Activated CD4-positive, alpha-beta T cell treated with anti-CD3 and anti-CD28 coated beads, Interleukin-2, amount 10 ng/mL, durations not matched to agents 24 days and 14 days (primary cell): ENCODE data around the gene PKDREJ. TPM values are rescaled to one million over a fixed set of nuclear protein-coding genes. Genes with fewer than 3 reads are reported as not detected.

Experiments
- DNase-seq: peaks from one replicate; pipeline ENCODE4 v3.0.0; 2022
- H3K27ac Mint-ChIP-seq: one replicate; pipeline ENCODE4 v1.8.0; 2022; ENCODE audit warnings: mild to moderate bottlenecking, mixed read lengths
- H3K27me3 Mint-ChIP-seq: one replicate; pipeline ENCODE4 v1.8.0; 2022; ENCODE audit warnings: mixed read lengths
- H3K36me3 Mint-ChIP-seq: one replicate; pipeline ENCODE4 v1.8.0; 2022; ENCODE audit warnings: low read depth, mild to moderate bottlenecking, mixed read lengths
- H3K4me1 Mint-ChIP-seq: one replicate; pipeline ENCODE4 v1.8.0; 2021; ENCODE audit warnings: mixed read lengths
- H3K4me3 Mint-ChIP-seq: one replicate; pipeline ENCODE4 v1.8.0; 2022; ENCODE audit warnings: mild to moderate bottlenecking, moderate library complexity, mixed read lengths
- H3K9me3 Mint-ChIP-seq: one replicate; pipeline ENCODE4 v1.8.0; 2021; ENCODE audit warnings: mixed read lengths
- intact Hi-C: fragments of 100-400 bp; cut with micrococcal nuclease; formaldehyde crosslinking; loops from one replicate; pipeline ENCODE4 v1.15.1; 2023
- total RNA-seq: library from RNA; stranded (reverse); gene quantifications from 2 replicates; pipeline ENCODE4 v1.2.3, GENCODE V29; 2022

Gene PKDREJ
- total RNA-seq, 1 donor from 2014 or later = not detected

- peaks cover 6% of the 10 kb centered on the region for H3K4me1 Mint-ChIP-seq
- no peaks in the 10 kb centered on the region for H3K27me3 Mint-ChIP-seq
- peaks cover 4% of the 10 kb centered on the region for H3K9me3 Mint-ChIP-seq
- intact Hi-C loops = no loop called here
- peaks cover 24% of the 10 kb centered on the region for H3K36me3 Mint-ChIP-seq
- no peak overlapping the region for H3K4me3 Mint-ChIP-seq
- H3K27ac Mint-ChIP-seq = no peak overlapping the region
- no peak for DNase-seq
These were observed 38.2 kb downstream of the PKDREJ start for GRCh38 chr22:46224898-46225290.

- no peak overlapping the region for H3K27ac Mint-ChIP-seq
- H3K9me3 Mint-ChIP-seq = peaks cover 4% of the 10 kb centered on the region
- no peak for DNase-seq
- no peak overlapping the region for H3K4me3 Mint-ChIP-seq
- no peaks in the 10 kb centered on the region for H3K27me3 Mint-ChIP-seq
- peaks cover 28% of the 10 kb centered on the region for H3K36me3 Mint-ChIP-seq
- peaks cover 13% of the 10 kb centered on the region for H3K4me1 Mint-ChIP-seq
- intact Hi-C loops = no loop called here
These were observed 38.9 kb downstream of the PKDREJ start for GRCh38 chr22:46224044-46224897.

- peaks cover 4% of the 10 kb centered on the region for H3K9me3 Mint-ChIP-seq
- H3K36me3 Mint-ChIP-seq = peaks cover 35% of the 10 kb centered on the region
- H3K4me1 Mint-ChIP-seq = peaks cover 14% of the 10 kb centered on the region
- no peak for DNase-seq
- H3K27ac Mint-ChIP-seq = peak overlapping the region; percentile 93
- no peak overlapping the region for H3K4me3 Mint-ChIP-seq
- H3K27me3 Mint-ChIP-seq = no peaks in the 10 kb centered on the region
- intact Hi-C loops = no loop called here
These were observed 42.2 kb downstream of the PKDREJ start for GRCh38 chr22:46220921-46221320.

GRCh38 chr22:46219636-46220035 lies 43.5 kb downstream of the PKDREJ start:
- Mint-ChIP-seq H3K36me3 (peaks cover 31% of the 10 kb centered on the region), H3K9me3 (no peaks in the 10 kb centered on the region), H3K4me1 (peaks cover 14% of the 10 kb centered on the region), H3K27me3 (no peaks in the 10 kb centered on the region), H3K4me3 (no peak overlapping the region), H3K27ac (peak overlapping the region; percentile 55)
- DNase-seq = peak; percentile 80
- intact Hi-C loops = no loop called here

- H3K36me3 Mint-ChIP-seq = peaks cover 55% of the 10 kb centered on the region
- no peaks in the 10 kb centered on the region for H3K27me3 Mint-ChIP-seq
- intact Hi-C loops = no loop called here
- peaks cover 13% of the 10 kb centered on the region for H3K9me3 Mint-ChIP-seq
- no peak overlapping the region for H3K4me3 Mint-ChIP-seq
- H3K27ac Mint-ChIP-seq = no peak overlapping the region
- H3K4me1 Mint-ChIP-seq = peaks cover 5% of the 10 kb centered on the region
- no peak for DNase-seq
These were observed 48.5 kb downstream of the PKDREJ start for GRCh38 chr22:46214616-46215015.

- Mint-ChIP-seq H3K9me3 (peaks cover 18% of the 10 kb centered on the region), H3K36me3 (peaks cover 55% of the 10 kb centered on the region), H3K27me3 (no peaks in the 10 kb centered on the region), H3K4me1 (no peaks in the 10 kb centered on the region), H3K4me3 (no peak overlapping the region), H3K27ac (no peak overlapping the region)
- DNase-seq = no peak
- intact Hi-C loops = no loop called here
These were observed 49.0 kb downstream of the PKDREJ start for GRCh38 chr22:46214149-46214548.

GRCh38 chr22:46213052-46213451 lies 50.1 kb downstream of the PKDREJ start:
- Mint-ChIP-seq H3K27me3 (no peaks in the 10 kb centered on the region), H3K9me3 (peaks cover 26% of the 10 kb centered on the region), H3K27ac (no peak overlapping the region), H3K36me3 (peaks cover 58% of the 10 kb centered on the region), H3K4me3 (no peak overlapping the region), H3K4me1 (no peaks in the 10 kb centered on the region)
- DNase-seq = no peak
- intact Hi-C loops = no loop called here

GRCh38 chr22:46212195-46212594 lies 50.9 kb downstream of the PKDREJ start:
- H3K27ac Mint-ChIP-seq = no peak overlapping the region
- H3K27me3 Mint-ChIP-seq = no peaks in the 10 kb centered on the region
- DNase-seq = no peak
- intact Hi-C loops = no loop called here
- H3K36me3 Mint-ChIP-seq = peaks cover 58% of the 10 kb centered on the region
- no peak overlapping the region for H3K4me3 Mint-ChIP-seq
- peaks cover 26% of the 10 kb centered on the region for H3K9me3 Mint-ChIP-seq
- no peaks in the 10 kb centered on the region for H3K4me1 Mint-ChIP-seq

GRCh38 chr22:46209262-46209661 lies 53.9 kb downstream of the PKDREJ start:
- Mint-ChIP-seq H3K27ac (no peak overlapping the region), H3K36me3 (peaks cover 52% of the 10 kb centered on the region), H3K27me3 (no peaks in the 10 kb centered on the region), H3K4me1 (no peaks in the 10 kb centered on the region), H3K9me3 (peaks cover 26% of the 10 kb centered on the region), H3K4me3 (no peak overlapping the region)
- no peak for DNase-seq
- intact Hi-C loops = no loop called here

Other genes with a start within 250 kb of the PKDREJ start
- gene PPARA, start 112.8 kb downstream of the PKDREJ start, total RNA-seq = 13.0 and 14.4 TPM in 2 replicates
- 10.4 and 10.6 TPM in 2 replicates for gene CDPF1, start 13.1 kb downstream of the PKDREJ start, total RNA-seq
- gene TTC38, start 4.7 kb upstream of the PKDREJ start, total RNA-seq = 19.2 and 20.3 TPM in 2 replicates
- gene GTSE1, start 33.5 kb upstream of the PKDREJ start, total RNA-seq = 37.6 and 40.8 TPM in 2 replicates
- gene TRMU, start 72.4 kb upstream of the PKDREJ start, total RNA-seq = 79.9 and 84.4 TPM in 2 replicates